Measurements from ENCODE around the gene TAS2R43. TPM values are rescaled to one million over a fixed set of nuclear protein-coding genes. Genes with fewer than 3 reads are reported as not detected.

The TAS2R43 gene, protein sequence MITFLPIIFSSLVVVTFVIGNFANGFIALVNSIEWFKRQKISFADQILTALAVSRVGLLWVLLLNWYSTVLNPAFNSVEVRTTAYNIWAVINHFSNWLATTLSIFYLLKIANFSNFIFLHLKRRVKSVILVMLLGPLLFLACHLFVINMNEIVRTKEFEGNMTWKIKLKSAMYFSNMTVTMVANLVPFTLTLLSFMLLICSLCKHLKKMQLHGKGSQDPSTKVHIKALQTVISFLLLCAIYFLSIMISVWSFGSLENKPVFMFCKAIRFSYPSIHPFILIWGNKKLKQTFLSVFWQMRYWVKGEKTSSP
- total RNA-seq, result 3.4 and 4.3 TPM in 2 replicates

GRCh38 chr12:11092128-11092527 lies at the start of gene TAS2R43:
TAS2R43 (minus strand) TSS chr12:11092313; CDS start chr12:11092229, 84 bp downstream.

DNA sequence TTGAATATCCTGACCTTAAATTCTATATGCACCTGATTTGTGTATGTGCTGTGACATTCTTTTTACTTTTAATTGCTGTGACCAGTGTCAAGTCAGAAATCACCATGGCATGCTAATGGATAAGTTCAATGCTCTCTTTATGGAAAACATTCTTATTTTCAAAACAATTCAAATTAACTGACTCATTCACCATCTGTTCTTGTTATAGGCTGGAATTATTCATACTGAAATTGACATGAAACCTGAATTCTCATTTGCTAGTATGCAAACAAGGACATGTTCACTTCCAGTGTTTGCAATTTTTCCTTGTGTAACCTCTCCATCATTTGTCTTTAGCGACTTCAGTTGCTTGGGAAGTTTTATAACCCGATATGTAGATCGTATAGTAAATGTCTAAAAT lies 42.2 kb upstream of the TAS2R43 start, which contains the start of gene TAS2R30:
TSS of gene TAS2R30 (minus strand) at position 340 of the 400 bp plus-strand sequence. CDS start 400 bp downstream, outside the sequence.

GRCh38 chr12:11062194-11062593 lies 29.9 kb downstream of the TAS2R43 start, which contains the start of gene TAS2R46:
TAS2R46 (minus strand) TSS chr12:11062294; CDS start chr12:11062294, 0 bp downstream.

Small RNA genes within 50 kb of the gene (small RNA-seq; reads per million reads assigned to genes)
- not detected for gene AC018630.1

Other genes with a start within 250 kb of the TAS2R43 start
- 1.7 and 10.5 TPM in 2 replicates for gene PRR4, start 242.8 kb downstream of the TAS2R43 start, total RNA-seq
- gene PRH1, start 208.1 kb downstream of the TAS2R43 start, total RNA-seq, result 19.8 and 37.5 TPM in 2 replicates
- gene TAS2R13, start 182.8 kb downstream of the TAS2R43 start, total RNA-seq, result 1.8 and 3.4 TPM in 2 replicates
- gene PRH2, start 163.1 kb downstream of the TAS2R43 start, total RNA-seq, result not detected in 2 replicates
- 2.9 and 7.0 TPM in 2 replicates for gene TAS2R14, start 153.1 kb downstream of the TAS2R43 start, total RNA-seq
- gene TAS2R50, start 105.4 kb downstream of the TAS2R43 start, total RNA-seq, result 4.7 and 7.0 TPM in 2 replicates
- gene TAS2R20, start 94.0 kb downstream of the TAS2R43 start, total RNA-seq, result 3.3 and 7.5 TPM in 2 replicates
- 4.9 and 9.6 TPM in 2 replicates for gene TAS2R19, start 69.7 kb downstream of the TAS2R43 start, total RNA-seq
- 6.4 and 10.9 TPM in 2 replicates for gene TAS2R31, start 60.9 kb downstream of the TAS2R43 start, total RNA-seq
- 2.2 and 6.8 TPM in 2 replicates for gene TAS2R46, start 30.0 kb downstream of the TAS2R43 start, total RNA-seq
- 3.6 and 8.8 TPM in 2 replicates for gene TAS2R30, start 42.3 kb upstream of the TAS2R43 start, total RNA-seq
- 5.5 and 5.8 TPM in 2 replicates for gene SMIM10L1, start 78.9 kb upstream of the TAS2R43 start, total RNA-seq
- not detected in 2 replicates for gene TAS2R42, start 94.6 kb upstream of the TAS2R43 start, total RNA-seq
- not detected in 2 replicates for gene PRB3, start 177.4 kb upstream of the TAS2R43 start, total RNA-seq
- not detected in 2 replicates for gene PRB4, start 218.1 kb upstream of the TAS2R43 start, total RNA-seq

All from hair follicle dermal papilla cell (primary cell).